Germinal center (tissue), 1 donor: ENCODE results near the gene PROX2.

Experiments used
- DNase-seq: peaks from one replicate; pipeline ENCODE4 v3.0.0; 2012; ENCODE audit warnings: mixed read lengths, low spot score

Gene PROX2, protein sequence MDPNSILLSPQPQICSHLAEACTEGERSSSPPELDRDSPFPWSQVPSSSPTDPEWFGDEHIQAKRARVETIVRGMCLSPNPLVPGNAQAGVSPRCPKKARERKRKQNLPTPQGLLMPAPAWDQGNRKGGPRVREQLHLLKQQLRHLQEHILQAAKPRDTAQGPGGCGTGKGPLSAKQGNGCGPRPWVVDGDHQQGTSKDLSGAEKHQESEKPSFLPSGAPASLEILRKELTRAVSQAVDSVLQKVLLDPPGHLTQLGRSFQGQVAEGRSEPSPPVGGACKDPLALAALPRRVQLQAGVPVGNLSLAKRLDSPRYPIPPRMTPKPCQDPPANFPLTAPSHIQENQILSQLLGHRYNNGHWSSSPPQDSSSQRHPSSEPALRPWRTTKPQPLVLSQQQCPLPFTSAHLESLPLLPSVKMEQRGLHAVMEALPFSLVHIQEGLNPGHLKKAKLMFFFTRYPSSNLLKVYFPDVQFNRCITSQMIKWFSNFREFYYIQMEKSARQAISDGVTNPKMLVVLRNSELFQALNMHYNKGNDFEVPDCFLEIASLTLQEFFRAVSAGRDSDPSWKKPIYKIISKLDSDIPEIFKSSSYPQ

DNA sequence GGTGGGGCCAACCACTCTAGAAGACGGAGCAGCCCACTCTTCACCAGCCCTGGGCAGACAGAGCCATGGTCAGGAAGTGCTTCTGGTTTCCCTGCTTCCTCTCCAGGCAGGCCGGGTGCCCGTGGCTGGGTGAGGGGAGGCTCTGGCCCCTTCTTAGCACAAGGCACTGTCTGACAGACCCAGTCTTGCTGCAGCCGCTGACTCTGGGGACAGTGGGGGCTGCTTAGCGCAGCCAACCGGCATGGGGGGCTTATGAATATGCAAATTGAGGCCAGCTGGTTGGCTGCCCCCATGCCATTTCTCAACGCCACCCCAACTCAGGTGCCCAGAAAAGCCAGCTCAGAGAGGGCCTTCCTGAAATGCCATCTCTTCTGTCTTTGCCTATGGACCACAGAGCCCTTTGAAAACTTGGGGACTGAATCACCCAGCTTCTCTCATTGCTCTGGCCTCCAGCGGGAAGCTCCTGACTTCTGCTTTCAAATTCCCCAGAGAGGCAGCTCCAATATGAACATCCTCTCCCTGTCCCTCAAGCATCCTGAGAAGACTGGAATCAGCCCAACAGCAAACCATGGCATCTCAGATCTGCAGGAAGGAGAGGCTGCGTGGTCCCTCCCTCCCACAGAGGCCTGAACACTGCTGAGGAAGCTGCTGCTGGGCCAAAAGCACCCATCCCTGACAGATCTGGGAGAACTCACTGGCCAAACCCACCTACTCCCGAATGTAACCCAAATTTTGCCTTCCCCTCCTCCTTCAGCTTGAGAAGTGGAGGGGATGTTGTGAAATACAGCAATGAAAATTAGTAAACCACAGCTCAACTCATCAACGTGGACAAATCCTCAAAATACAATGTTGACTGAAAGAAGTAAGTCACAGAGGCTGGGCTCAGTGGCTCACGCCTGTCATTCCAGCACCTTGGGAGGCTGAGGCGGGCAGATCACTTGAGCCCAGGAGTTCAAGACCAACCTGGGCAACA, at the start of gene PROX2:
TSS of gene PROX2 (minus strand) at position 205 of the 973 bp plus-strand sequence. CDS start 12,311 bp downstream, outside the sequence.
- DNase-seq: peak; percentile 52

DNA sequence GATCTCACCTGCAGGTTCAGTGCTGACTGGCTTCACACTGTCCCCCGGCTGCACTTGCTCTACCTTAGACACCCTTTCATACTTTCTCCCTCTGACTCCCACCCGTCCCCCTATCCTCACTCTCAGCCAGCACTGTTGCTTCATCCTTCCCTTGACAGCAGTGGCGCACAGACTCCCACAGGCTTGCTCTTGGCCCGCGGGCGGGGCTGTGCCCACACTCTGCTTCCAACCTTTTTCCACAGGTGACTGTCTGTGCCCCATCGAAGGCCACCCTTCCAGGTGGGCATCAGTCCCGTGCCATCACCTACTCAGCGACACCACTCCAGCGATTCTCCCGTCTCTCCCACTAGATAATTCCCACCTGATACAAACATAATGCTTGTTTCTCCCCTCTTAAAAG, 48.1 kb upstream of the PROX2 start:
- no peak for DNase-seq

DNA sequence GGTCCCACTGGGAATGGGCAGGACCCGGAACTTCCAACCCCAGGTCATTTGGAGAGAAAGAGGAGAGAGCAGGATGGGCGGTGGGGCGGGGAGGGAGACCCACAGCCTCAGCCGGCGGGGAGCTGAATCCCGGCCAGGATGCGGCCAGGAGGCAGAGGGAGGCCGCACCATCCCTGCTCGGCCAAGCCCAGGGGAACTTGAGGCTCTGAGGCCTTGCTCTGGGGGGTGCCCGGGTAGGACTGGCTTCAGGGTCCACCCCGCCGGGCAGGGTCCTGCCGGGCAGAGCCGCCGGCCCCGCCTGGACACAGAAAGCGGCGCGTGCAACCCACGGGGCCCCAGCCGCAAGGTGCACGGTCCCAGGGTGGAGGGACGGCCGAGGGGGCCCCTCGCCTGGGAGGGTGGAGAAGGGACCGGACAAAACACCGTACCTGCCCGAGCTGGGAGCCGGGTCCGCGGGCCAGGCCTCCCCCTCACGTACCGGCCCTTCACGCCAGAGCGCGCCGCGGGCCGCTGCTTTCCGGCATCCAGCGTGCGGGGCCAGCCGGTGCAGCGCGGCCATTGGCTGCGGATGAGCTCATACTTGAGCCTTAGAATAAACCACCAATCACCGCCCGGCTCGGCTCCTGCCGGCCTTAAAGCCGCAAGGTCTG, 46.9 kb upstream of the PROX2 start, which contains the start of gene RPS6KL1:
TSS of gene RPS6KL1 (minus strand) at position 509 of the 650 bp plus-strand sequence. CDS start 1,719 bp downstream, outside the sequence.
- DNase-seq: peak; percentile 94

DNA sequence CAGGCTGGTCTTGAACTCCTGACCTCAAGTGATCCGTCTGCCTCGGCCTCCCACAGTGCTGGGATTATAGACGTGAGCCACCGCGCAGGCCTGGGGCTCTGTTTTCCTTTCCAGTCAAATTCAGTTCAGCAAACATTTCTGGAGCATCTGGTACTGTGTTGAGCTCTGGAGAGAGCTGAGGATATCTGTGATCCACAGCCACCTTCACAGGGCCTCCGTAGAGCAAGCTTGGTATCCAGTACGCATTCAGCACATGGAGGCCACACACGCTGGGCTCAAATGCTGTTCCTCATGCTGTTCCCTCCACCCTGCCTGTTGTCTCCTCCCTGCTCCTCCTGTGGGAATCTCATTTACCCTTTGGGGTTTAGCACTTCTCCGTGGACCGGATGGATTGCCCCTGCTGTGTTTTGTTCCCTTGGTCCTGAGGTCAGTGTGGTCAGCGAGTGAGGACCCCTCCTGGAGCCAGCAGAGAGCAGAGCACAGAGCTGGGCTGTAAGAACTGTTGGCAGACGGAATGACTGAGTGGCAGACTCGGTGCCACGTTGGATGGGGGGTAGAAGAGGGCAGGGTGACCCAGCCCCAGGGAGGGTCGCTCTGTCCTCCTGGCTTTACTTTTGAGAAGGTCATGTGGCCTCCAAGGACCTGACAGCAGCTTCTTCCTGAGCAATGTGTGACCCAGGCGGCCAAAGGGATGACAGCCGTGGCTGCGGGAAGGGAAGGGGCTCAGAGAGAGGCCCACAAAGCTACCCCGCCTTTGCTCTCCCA, 46.2 kb upstream of the PROX2 start:
- DNase-seq: no peak

DNA sequence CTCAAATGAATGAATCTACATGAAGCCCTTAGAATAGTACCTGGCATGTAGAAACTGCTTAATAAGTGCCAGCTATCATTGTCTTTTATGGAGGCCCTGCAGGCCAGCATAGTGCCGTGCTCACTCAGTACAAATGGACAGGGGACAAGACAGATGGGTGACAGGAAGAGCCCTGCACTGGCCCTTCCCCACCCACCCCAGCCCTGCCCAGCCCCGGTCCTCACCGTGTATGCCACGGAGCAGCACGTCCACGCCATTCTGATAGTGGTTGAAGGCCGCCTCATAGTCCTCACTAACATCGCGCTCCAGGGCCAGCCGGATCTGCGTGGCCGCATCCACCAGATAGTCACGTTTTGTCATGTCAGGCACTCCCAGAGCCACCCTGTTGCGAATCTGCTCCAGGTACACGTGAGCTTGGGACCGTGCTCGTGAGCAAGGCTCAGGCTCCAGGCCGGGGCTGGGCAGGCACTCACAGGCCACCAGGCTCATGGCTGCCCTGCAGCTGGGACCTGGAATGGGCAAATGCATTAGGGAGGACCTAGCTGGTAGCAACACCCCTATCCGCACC, 45.2 kb upstream of the PROX2 start:
- DNase-seq: no peak

DNA sequence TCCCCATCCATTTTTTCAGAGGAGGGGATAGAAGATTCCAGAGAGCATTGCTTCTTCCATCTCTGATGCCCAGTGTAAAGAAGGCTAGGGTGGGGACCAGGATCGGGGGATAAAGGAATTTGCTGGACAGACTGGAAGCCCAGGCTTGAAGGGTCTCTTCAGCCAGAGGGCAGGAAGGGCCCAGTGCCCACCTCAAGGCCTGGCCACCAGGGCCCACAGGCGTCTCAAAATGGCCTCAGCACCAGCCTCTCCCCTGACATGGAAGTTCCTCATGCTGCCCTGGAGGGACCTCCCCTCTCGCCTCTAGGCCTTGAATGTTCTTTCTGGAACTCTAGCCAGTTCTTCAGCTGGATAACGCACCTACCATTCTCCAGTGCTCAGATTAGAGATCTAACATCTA, 44.3 kb upstream of the PROX2 start:
- no peak for DNase-seq

DNA sequence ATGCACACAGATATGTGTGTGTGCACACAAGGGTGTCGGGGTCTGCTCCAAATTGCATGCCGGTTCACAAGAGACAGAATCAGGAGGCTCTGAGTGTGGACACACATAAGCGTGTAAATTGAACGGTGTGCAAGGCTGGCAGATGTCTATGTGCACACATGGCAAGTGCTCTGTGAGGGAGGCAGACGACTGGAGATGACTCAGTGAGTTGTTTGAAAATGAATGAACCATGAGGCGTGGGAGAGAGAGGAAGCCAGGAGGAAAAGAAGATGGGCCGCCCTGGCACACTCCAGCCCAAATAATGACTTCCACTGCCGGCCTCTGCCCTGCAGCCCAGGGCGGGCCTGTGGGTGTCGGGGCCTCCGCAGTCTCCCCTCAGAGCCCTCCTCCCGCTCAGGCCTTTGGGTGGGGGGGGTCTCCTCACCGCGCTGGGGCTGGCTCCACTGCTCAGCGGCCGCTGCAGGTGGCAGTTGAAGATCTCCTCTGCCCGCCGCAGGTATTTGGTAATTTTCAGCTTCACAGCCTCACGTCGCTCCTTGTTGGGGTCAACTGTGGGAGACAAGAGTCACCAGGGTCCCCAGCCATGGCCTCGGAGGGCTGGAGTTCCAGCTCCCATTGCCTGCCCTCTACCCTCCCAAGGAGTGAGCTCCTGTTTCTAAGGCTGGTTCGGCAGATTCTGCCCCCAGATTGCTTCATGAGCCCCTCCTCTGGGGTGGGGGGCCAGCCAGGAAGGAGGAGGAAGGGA, 43.6 kb upstream of the PROX2 start:
- DNase-seq: no peak

DNA sequence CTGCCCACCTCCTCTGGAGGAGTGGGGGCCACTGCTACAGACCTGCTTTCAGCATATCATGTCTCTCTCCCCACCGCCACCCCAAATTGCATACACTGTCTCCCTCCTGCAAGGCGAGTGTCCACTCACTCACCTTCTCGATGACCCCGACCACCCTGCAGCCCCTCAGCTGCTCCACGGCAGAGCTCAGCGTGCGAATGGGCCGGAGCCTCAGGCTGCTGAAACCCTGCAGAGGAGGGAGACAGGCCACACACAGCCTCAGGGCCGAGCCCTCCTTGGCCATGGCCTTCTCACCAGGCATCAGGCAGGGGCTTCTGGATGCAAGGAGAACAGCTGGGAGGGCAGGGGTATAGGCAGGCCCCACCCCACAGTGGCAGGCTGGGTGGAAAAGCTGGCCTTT, 42.4 kb upstream of the PROX2 start:
- DNase-seq: no peak

DNA sequence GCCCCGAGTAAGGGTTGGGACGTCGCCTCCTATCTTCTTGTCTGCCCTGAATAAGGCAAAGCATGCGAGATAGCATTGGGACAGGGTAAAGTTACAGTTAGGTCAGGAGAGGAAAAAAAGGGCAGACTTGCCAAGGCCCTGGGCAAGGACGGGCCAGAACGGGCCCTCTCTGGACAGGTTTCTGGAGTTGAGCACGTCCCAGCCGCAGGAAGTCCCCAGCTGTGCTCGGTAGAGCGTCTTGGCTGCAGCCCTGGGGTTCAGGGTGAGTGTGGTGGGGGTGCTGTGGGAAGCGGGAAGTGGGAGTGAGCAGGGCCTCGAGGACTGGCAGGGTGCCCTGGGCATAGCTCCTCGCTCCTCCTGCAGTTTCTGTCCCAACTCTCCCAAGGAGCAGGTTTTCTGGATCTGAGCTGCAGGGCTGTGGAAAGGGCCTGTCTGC, 41.7 kb upstream of the PROX2 start:
- DNase-seq: no peak

DNA sequence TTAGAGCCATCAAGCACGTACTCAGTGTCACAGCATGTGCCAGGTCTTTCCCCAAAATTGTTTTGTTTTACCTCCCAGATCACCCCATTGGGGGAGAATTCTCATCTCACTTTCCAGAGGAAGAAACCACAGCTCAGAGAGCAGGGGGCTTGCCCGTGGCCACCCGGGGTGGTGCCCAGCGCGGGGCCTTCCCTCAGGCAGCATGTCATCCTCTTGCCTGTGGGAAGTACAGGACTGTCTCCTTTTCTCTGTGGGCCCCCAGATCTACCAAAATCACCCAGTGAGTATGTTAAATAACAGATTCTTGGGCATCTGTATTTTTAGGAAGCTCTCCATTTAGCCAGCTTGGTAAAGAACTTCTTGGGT, 41.2 kb upstream of the PROX2 start:
- no peak for DNase-seq

DNA sequence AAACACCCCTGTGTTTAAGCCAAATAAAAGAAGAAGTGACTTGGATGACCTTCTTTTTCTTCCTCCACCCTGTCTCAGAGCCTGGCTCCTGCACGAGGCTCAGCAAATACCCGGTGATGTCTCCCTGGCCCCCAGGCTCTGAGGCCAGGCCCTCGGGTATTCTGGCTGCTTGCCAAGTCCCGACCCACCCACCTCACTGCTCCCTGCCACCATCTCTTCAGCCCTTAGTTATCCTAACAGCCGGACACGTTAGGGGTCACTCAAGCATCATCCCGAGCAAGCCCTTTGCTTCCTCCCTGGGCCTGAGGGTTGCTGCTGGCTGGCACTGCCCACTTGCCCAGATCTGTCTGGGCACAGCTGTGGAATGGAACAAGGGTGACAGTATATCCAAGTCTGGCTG, 39.9 kb upstream of the PROX2 start:
- DNase-seq: no peak

DNA sequence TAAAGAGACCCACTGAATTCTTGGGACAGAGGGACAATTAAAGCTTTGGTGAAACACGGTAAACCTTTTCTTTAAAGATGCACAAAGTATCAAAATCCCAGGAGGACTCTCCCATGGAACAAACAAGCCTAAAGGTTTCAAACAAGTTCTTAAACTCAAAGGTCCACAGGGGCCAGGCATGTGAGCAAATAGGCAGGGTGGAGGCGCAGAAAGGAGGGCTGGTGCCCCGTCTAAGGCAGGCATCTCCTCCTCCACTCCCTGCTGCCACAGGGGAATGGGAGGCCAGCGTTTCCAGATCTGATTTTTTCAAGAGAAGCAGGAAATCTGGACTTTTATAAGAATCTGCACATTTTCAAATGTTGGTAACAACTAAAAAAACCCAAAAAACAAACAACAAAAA, 39.5 kb upstream of the PROX2 start:
- DNase-seq: no peak

DNA sequence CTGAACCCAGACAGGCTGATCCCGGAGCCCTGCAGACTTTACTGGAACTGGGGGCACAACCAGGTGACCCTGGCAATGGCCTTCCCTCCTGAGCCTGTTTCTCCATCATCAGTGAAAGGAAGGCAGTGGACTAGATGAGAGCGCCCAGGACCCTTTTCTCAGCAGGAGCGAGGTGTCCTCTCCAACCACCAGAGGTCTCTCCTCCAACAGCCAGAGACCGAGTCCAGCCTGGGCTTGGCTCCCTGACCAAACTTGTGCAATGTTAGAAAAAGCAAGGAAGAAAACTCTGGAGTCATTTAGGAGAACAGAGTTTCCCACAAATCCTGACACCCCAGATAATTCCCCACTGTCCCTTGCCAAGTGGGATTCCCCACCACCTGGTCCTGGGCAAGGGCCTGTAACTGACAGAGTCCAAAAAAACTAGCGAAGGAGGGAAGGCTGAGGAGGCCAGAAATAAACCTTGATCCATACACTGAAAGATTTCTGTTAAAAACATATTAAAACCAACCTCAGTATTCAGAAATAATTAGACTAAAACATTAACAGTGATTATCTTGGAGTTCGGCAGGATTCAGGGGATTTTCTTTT, 38.1 kb upstream of the PROX2 start:
- no peak for DNase-seq

DNA sequence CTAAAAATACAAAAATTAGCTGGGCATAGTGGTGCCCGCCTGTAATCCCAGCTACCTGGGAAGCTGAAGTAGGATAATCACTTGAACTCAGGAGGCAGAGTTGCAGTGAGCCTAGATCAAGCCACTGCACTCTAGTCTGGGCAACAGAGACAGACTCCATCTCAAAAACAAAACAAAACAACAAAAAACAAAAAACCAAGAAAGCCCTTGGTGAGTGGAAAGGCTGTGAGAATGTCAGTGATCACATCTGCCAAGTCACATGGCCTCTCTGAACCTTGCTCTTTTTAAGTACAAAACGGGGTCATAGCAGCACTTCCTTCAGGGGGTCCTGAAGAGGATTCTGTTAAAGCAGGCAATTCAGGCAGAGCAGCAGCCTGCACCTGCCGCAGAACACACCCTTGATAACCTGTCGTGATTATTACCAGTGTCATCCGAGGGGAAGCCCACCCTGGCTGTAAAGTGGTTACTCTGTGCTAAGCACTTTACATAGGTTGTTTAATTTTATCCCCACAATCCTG, 37.5 kb upstream of the PROX2 start:
- no peak for DNase-seq

DNA sequence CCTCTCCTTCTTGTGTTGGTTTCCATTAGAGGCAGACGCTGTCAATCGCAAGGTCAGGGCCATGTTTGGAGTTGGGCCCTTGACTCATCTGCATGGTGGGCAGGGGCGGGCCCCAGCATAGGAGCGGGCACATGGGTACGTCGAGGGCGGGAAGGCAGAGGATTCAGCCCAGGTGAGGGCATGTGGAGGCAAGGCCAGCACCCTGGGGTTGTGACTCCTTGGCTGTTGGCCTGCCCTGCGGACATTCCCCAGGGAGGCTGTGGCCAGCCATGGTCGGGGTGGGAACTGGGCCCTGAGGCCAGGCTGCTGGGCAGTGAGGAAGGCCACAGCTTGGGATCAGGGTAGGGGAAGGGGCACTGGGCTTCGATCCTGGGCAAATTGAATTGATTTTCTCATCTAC, 36.9 kb upstream of the PROX2 start:
- no peak for DNase-seq

DNA sequence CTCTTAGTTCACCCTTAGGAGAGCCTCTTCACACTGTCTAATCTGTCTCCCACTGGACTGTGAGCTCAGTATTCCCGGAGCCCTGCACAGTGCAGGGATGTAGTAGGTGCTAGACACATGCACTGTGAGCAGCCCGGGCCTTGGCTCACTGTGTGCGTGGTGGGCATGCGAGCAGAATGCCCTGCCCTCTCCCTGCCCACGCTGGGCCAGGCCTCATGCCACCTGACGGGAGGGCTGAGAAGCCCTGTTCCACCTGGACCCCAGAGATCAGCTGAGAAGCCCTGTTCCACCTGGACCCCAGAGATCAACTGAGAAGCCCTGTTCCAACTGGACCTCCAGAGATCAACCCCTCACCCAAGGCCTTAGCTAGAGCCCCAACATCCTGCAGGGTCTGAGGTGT, 36.2 kb upstream of the PROX2 start:
- DNase-seq: no peak

DNA sequence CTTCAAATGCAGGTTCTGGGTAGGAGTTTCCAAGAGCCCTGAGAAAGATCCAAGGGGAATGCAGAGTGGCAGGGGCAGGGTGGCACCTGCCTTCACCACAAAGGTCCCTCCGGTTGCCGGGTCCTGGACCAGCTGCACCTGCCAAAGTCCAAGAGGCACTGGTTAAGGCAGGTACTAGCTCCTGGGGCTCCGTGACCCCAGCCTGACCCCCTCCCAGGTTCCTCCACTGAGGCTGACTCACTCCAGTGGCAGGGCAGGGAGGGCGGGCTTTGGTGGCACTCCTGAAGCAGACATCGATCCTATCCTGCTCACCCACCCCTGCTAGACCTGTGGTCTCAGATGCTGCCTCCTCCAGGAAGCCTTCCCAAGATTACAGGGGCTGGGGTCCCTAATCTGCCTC, 35.8 kb upstream of the PROX2 start:
- no peak for DNase-seq

DNA sequence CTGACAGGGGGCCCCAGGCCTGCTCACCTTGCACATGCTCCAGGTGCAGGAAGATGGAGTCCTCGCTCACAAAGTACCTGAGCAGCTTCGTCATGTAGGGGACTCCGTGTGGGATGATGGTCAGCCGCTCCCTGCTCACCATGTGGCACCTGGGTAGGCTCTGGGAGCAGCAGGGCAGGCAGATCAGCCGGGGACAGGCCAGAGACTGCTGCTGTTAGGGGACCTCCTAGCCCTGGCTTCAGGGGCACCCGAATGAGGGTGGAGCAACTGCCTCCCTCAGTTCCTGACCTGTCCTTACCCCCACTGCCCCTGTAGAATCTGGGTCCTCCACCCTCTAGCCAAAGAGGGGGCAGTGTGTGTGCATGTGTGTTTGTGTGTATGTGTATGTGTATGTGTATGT, 35.3 kb upstream of the PROX2 start:
- DNase-seq: no peak

DNA sequence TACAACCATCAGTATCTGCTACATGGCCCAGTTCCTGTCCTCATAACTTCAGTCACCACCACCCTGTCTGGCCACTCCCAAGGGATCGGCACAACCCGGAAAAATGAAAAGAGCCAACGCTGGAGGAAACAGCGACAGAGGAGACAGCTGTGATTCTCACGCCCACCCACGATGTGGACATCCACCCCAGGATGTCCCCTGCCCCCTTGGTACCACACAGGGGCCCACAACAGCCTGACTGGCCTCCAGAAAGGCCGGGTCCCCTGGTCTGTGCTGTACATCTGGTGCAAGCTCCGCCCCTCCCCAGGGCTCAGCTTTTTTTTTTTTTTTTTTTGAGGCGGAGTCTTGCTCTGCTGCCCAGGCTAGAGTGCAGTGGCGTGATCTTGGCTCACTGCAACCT, 34.6 kb upstream of the PROX2 start:
- DNase-seq: no peak

DNA sequence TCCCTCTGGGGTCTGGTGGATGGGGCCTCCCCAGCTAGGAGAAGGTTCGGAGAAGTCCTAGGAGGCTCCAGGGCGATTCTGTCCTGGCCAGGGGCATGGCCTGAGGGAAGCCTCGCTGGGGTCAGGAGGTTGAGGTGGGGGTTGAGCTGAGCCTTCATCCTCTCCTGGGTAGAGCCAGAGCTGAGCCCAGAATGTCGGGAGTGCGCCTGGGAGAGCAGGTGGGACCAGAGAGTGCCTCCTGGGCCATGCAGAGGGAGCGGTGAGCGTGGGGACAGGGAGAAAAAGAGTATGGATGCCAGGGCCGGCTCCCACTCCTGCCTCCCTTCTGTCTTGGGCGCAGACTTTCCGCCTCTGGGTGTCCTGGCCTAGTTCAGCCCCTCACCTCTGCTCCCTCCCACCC, 34.0 kb upstream of the PROX2 start:
- DNase-seq: no peak
